Endothelial cell of umbilical vein (primary cell): ENCODE data around the gene HOXB4. TPM values are rescaled to one million over a fixed set of nuclear protein-coding genes. Genes with fewer than 3 reads are reported as not detected.

Experiments used
- BruUV-seq: library from RNA; stranded (reverse); fragments of 400-500 nt; replicated peaks from 2 replicates; lab custom pipeline; 2021; lab: Mats Ljungman, UMichigan
- CTCF ChIA-PET: fragments of 300-600, 350-600 bp; sonication (Branson Sonifier 250); formaldehyde crosslinking; loops from one replicate; lab custom pipeline; 2021; ENCODE audit warnings: antibody characterized with exemption, inconsistent platforms; lab: Charles Lee
- POLR2A ChIA-PET: fragments of 300-600, 350-600 bp; sonication (Branson Sonifier 250); formaldehyde crosslinking; loops from one replicate; lab custom pipeline; 2021; ENCODE audit warnings: antibody characterized with exemption, inconsistent platforms; lab: Charles Lee
- DNase-seq: peaks from one replicate; pipeline ENCODE4 v3.0.0-alpha.2; 2011; ENCODE audit warnings: low read depth, low spot score
- FAIRE-seq: peaks from 2 replicates; lab custom pipeline; 2011; peaks lifted over from hg19 to GRCh38; lab: Jason Lieb, UNC
- H2AFZ ChIP-seq: 2 replicates; pipeline ENCODE4 v1.6.0; 2012; ENCODE audit warnings: low read depth, low read length, control low read depth, inconsistent platforms
- H3K27ac ChIP-seq: 2 replicates; pipeline ENCODE4 v1.5.1; 2011; ENCODE audit warnings: low read depth, mild to moderate bottlenecking, control low read depth, low read length, moderate library complexity; ENCODE audit not compliant: insufficient read depth
- H3K27me3 ChIP-seq, 2 experiments: 2 replicates each; pipeline versions ENCODE4 v1.6.0 to v1.6.1; 2011; ENCODE audit warnings: low read length in 2 of 2, mixed read lengths in 1 of 2; ENCODE audit not compliant: control insufficient read depth in 2 of 2, insufficient read depth in 2 of 2
- H3K36me3 ChIP-seq, 2 experiments: 2 replicates in 1 of 2; 3 replicates in 1 of 2; pipeline ENCODE4 v1.5.1; 2011; ENCODE audit warnings: low read length in 2 of 2, mild to moderate bottlenecking in 1 of 2, moderate library complexity in 1 of 2; ENCODE audit not compliant: control insufficient read depth in 2 of 2, insufficient read depth in 2 of 2; ENCODE audit errors: extremely low read depth in 1 of 2
- H3K4me1 ChIP-seq: 3 replicates; pipeline ENCODE4 v1.5.1; 2011; ENCODE audit warnings: mild to moderate bottlenecking, low read length; ENCODE audit not compliant: control insufficient read depth, insufficient read depth; ENCODE audit errors: extremely low read depth
- H3K4me2 ChIP-seq: 2 replicates; pipeline ENCODE4 v1.6.1; 2011; ENCODE audit warnings: low read length, control low read depth, mixed read lengths; ENCODE audit not compliant: insufficient read depth
- H3K4me3 ChIP-seq, 3 experiments: fragments of 200-600 bp in 1 of 3; sonication (generic), shearing (Covaris generic) in 1 of 3; replicated peaks in 1 of 3; 2 replicates each; pipeline ENCODE4 v1.5.1; 2011 to 2016; ENCODE audit warnings: control low read depth in 3 of 3, low read length in 3 of 3, mild to moderate bottlenecking in 2 of 3, inconsistent platforms in 1 of 3, low read depth in 1 of 3, moderate library complexity in 1 of 3; ENCODE audit not compliant: insufficient read depth in 1 of 3
- H3K79me2 ChIP-seq: 2 replicates; pipeline ENCODE4 v1.6.0; 2012; ENCODE audit warnings: low read length, inconsistent platforms; ENCODE audit not compliant: control insufficient read depth, insufficient read depth
- H3K9ac ChIP-seq: replicated peaks from 2 replicates; pipeline ENCODE3; 2011; ENCODE audit warnings: low read length, control low read depth; ENCODE audit not compliant: insufficient read depth; ENCODE audit errors: extremely low read depth
- H3K9me1 ChIP-seq: replicated peaks from 3 replicates; pipeline ENCODE4 v1.6.0; 2011; ENCODE audit warnings: mild to moderate bottlenecking, low read length; ENCODE audit not compliant: control insufficient read depth, insufficient read depth; ENCODE audit errors: extremely low read depth
- H3K9me3 ChIP-seq: replicated peaks from 2 replicates; pipeline ENCODE4 v1.5.1; 2012; ENCODE audit warnings: low read length, inconsistent platforms; ENCODE audit not compliant: control insufficient read depth, insufficient read depth
- H4K20me1 ChIP-seq: replicated peaks from 2 replicates; pipeline ENCODE3; 2011; ENCODE audit warnings: mild to moderate bottlenecking, low read length; ENCODE audit not compliant: control insufficient read depth, insufficient read depth; ENCODE audit errors: extremely low read depth
- EZH2 ChIP-seq: IDR thresholded peaks from 2 replicates; pipeline ENCODE4 v1.6.1; 2012; ENCODE audit warnings: borderline replicate concordance, low read depth, mild to moderate bottlenecking, moderate library complexity, low read length, inconsistent platforms; ENCODE audit not compliant: severe bottlenecking
- FOS ChIP-seq: IDR thresholded peaks from 2 replicates; pipeline ENCODE4 v1.6.1; 2011; ENCODE audit warnings: mild to moderate bottlenecking, low read length, moderate library complexity, borderline replicate concordance; ENCODE audit not compliant: insufficient read depth
- GATA2 ChIP-seq: IDR thresholded peaks from 2 replicates; pipeline ENCODE4 v1.7.0; 2011; ENCODE audit warnings: low read depth, mild to moderate bottlenecking, moderate library complexity, mixed read lengths, low read length; ENCODE audit not compliant: insufficient read length, insufficient read depth
- MAX ChIP-seq: IDR thresholded peaks from 2 replicates; pipeline ENCODE4 v1.6.1; 2011; ENCODE audit not compliant: insufficient read depth, insufficient read length
- MYC ChIP-seq: IDR thresholded peaks from one replicate; pipeline ENCODE4 v1.6.1; 2011; ENCODE audit warnings: mild to moderate bottlenecking, low read depth, low read length
- POLR2A ChIP-seq: IDR thresholded peaks from 2 replicates; pipeline ENCODE4 v1.6.1; 2012; ENCODE audit warnings: low read depth, mild to moderate bottlenecking, control low read depth, low read length
- dilution Hi-C: fragments of 300-500 bp; cut with MboI; formaldehyde crosslinking; loops from one replicate; pipeline ENCODE4 v1.15.0; 2019; ENCODE audit warnings: low sequenced_read_pairs; ENCODE audit not compliant: extremely low pct_ligation_motif_present
- intact Hi-C: fragments of 100-400 bp; cut with micrococcal nuclease; formaldehyde crosslinking; loops from one replicate; pipeline ENCODE4 v1.10.0; 2022
- polyA plus RNA-seq, 4 experiments: library from polyadenylated mRNA; depleted of rRNA in 3 of 4; stranded (reverse) in 3 of 4; unstranded in 1 of 4; fragments of >200 nt; gene quantifications; 2 replicates each; pipeline versions ENCODE4 v1.2.1 to v1.2.3, GENCODE V29; 2011 to 2012; ENCODE audit warnings: missing spikeins in 1 of 4
- total RNA-seq: library from RNA; stranded (reverse); gene quantifications from 2 replicates; pipeline ENCODE4 v1.2.3, GENCODE V29; 2021
- TF ChIP-seq, protein P1 (sequence below), 2 donors: IDR thresholded peaks; 1 replicate in 1 of 2; 2 replicates in 1 of 2; pipeline ENCODE4 v1.5.1; 2011; ENCODE audit warnings: low read length in 2 of 2, mild to moderate bottlenecking in 2 of 2, moderate library complexity in 2 of 2, control low read depth in 1 of 2, inconsistent platforms in 1 of 2, low read depth in 1 of 2; ENCODE audit not compliant: insufficient read depth in 1 of 2; ENCODE audit errors: extremely low read depth in 1 of 2

The HOXB4 gene
- total and polyA plus RNA-seq, 2 donors (not counting 3 experiments of a cell fraction or from before 2014, with no cell fraction given): 4.6 to 13.1 TPM

- H2AFZ ChIP-seq: no peak overlapping the region
- dilution Hi-C loops: no loop called here
Observed at GRCh38 chr17:48578616-48579470, 693 bp upstream of the HOXB4 start.

DNA sequence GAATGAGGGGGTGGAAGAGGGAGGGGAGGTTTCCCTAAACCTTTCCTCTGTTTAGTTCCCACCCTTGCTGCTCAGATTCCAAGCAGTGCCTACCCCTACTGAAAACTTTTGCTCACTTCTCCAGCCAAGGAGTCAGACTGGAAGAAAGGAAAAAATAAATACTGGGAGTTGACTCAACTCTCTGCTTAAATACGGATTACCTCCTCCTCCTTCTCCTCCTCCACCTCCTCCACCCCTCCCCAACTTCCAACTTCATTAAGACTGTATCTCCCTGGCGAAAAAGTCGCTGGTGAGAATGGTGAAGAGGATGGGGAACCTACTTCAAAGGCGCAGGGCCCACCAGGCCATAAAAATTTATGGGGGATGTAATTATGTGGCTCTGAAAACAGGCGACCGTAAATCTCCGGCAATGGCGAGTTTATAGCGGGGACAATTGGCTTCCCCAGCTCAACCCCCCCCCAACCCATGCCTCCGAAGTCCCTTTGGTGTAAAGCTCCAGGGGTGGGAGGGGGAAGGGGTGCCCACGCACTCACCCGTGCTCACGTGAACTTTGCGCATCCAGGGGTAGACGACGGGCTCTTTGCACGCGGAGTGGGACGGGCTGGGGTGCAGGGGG, 712 bp downstream of the HOXB4 start:
- FAIRE-seq (peak; percentile 83), DNase-seq (peak; percentile 40)
- Histone ChIP-seq H3K4me1 (peaks cover 69% of the 10 kb centered on the region), H3K79me2 (peaks cover 93% of the 10 kb centered on the region), H3K4me2 (peak overlapping the region; percentile 89), H3K4me3 (peak overlapping the region; percentile 69 to 86 (median 70)), H3K9ac (peak overlapping the region; percentile 74), H3K27me3 (no peaks in the 10 kb centered on the region), H3K27ac (peak overlapping the region; percentile 19), H3K9me1 (no peaks in the 10 kb centered on the region), H3K36me3 (peaks cover 0 to 3% of the 10 kb centered on the region in 2 experiments), H3K9me3 (no peaks in the 10 kb centered on the region), H2AFZ (no peak overlapping the region), H4K20me1 (no peaks in the 10 kb centered on the region)
- intact Hi-C loops: no loop called here
- no TSS peak for BruUV-seq
- no peak for TF ChIP-seq POLR2A
- TF ChIP-seq, protein P1, sequence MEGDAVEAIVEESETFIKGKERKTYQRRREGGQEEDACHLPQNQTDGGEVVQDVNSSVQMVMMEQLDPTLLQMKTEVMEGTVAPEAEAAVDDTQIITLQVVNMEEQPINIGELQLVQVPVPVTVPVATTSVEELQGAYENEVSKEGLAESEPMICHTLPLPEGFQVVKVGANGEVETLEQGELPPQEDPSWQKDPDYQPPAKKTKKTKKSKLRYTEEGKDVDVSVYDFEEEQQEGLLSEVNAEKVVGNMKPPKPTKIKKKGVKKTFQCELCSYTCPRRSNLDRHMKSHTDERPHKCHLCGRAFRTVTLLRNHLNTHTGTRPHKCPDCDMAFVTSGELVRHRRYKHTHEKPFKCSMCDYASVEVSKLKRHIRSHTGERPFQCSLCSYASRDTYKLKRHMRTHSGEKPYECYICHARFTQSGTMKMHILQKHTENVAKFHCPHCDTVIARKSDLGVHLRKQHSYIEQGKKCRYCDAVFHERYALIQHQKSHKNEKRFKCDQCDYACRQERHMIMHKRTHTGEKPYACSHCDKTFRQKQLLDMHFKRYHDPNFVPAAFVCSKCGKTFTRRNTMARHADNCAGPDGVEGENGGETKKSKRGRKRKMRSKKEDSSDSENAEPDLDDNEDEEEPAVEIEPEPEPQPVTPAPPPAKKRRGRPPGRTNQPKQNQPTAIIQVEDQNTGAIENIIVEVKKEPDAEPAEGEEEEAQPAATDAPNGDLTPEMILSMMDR (IDR thresholded peaks at IDR 0.05; ENCODE audit: extremely low read depth in 1 of 2, insufficient read depth in 1 of 2, low read depth in 1 of 2, low read length in 2 of 2): no peak
- TF ChIP-seq MAX: no peak
- no peak for TF ChIP-seq MYC
- no peak for TF ChIP-seq FOS
- no peak for TF ChIP-seq GATA2
- ChIA-PET CTCF (interaction anchor here (0.6 to 2.4 kb wide), 6 partner anchors 8 to 36 kb away, joined by 3 to 9 read pairs (median 3); no protein-coding TSS in a partner anchor), POLR2A (no interaction called here)
- dilution Hi-C loops: no loop called here

More at GRCh38 chr17:48578616-48579470, 693 bp upstream of the HOXB4 start:
- H3K9me1 ChIP-seq: no peaks in the 10 kb centered on the region
- H3K79me2 ChIP-seq: peaks cover 93% of the 10 kb centered on the region
- peaks cover 0 to 2% of the 10 kb centered on the region in 2 experiments for H3K36me3 ChIP-seq
- TSS peak; percentile 20 for BruUV-seq
- H3K4me3 ChIP-seq: peak overlapping the region; percentile 51 to 69 (median 67)
- FAIRE-seq (peak; percentile 91), DNase-seq (no peak)
- ChIA-PET CTCF (interaction anchor here (0.6 to 1.4 kb wide), 3 partner anchors 9 to 23 kb away, joined by 3 read pairs; no protein-coding TSS in a partner anchor), POLR2A (interaction anchor here (0.7 to 0.8 kb wide), 2 partner anchors 23 to 32 kb away, joined by 3 to 4 read pairs; no protein-coding TSS in a partner anchor)
- TF ChIP-seq POLR2A (peak; percentile 2), GATA2 (no peak), EZH2 (no peak)
- peak overlapping the region; percentile 55 for H3K9ac ChIP-seq
- H3K4me2 ChIP-seq: peak overlapping the region; percentile 89
- H3K9me3 ChIP-seq: no peaks in the 10 kb centered on the region
- intact Hi-C loops: no loop called here
- H3K27ac ChIP-seq: peak overlapping the region; percentile 71
- H4K20me1 ChIP-seq: no peaks in the 10 kb centered on the region
- no peaks in the 10 kb centered on the region for H3K27me3 ChIP-seq
- peaks cover 62% of the 10 kb centered on the region for H3K4me1 ChIP-seq
